NCI-H128 (cell line): Measurements from ENCODE around the gene RNU6-7.

Experiments used
- DNase-seq: peaks from one replicate; lab custom pipeline; 2025; ENCODE audit not compliant: unreplicated experiment; lab: John Stamatoyannopoulos, UW

The RNU6-7 gene

DNA sequence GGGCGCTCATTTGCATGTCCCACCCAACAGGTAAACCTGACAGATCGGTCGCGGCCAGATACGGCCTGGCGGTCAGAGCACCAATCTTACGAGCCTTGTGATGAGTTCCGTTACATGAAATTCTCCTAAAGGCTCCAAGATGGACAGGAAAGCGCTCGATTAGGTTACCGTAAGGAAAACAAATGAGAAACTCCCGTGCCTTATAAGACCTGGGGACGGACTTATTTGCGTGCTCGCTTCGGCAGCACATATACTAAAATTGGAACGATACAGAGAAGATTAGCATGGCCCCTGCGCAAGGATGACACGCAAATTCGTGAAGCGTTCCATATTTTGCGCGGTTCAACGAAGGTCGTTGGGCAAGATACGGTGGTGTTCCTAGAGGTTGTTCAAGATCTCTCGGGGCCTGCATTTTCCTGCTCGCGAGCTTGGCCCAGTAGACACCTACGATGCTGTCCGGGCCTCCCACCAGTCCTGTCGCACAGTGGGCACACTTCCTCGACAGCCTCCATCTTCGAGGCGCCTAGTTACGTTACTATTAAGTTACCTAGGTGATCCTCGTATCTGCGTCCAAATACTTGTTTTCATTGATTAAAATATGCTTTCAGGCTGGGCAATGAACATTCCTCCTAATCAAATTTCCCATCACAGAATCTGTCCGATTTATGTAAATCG is at the start of gene RNU6-7:
RNU6-7 (plus strand) TSS at position 230 of the 675 bp plus-strand sequence.
- DNase-seq, result peak; percentile 57

DNA sequence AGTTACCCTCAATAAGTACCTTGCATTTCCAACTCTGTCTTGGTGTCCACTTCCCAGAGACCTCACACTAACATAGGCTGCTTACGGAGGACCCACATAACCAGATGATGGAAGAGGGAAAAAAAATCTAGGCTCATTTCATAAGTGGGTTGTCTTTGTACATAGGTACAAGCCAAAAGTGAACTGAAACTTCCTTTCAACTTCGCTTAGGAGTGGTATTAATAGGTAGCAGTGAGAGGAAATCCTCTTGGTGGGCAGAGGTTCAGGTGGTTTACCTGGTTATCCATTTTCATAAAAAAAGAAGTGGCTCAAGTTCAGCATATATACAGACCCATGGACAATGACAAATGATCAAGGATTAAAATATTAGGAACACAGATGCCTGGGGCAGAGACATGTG is 35.8 kb upstream of the RNU6-7 start:
- no peak for DNase-seq

DNA sequence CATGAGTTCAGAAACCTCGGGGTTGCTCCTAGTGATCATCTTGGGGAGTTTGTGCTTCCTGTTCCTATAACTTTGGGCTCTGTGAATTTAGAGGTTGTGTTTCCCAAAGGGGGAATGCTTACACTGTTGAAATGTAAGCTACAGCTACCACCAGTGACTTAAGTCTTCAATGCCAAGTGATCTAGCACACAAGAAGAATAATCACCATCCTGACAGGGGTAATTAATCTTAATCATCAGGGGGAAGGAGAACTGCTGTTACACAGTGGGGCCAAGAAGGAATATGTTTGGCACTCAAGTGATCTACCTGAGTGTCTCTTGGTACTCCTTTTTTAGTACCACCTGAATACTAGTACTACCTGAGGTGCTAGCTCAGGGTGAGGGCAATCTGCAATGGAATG is 34.9 kb upstream of the RNU6-7 start:
- no peak for DNase-seq

DNA sequence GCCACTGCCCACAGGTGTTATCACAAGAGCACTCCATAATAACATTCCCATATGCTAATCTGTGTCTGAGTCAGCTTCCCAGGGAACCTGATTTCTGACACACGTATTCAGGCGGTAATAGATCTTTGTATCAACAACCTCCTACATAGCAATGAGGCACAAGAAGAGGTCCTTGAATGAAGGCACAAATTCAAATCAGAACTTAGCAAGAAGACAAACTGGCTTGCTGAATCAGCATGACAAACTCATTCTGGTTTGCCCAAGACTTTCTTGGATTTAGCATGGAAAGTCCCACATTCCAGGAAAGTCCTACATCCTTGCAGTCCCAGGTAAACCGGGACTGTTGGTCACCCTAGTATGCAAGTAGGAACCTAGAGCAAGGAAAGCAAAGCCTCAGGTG is 33.9 kb upstream of the RNU6-7 start:
- DNase-seq, result no peak

DNA sequence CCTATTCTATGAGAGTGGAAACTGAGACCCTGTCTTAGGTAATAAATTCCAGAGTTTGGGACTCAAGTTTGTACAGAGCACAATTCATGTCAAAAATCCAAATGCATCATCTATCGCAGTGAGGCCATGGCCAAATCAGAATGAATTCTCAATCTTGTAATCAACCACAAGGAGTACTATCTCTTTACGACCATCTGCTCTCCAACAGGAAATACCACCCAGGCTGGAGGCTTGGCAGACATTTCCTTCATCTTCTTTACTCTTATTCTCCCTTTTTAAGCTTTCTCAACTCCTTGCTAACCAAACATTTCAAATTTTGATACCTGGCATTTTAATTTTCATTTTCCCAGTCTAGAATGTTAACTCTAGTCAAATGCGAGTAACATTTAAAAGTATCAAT is 32.7 kb upstream of the RNU6-7 start:
- DNase-seq, result no peak

DNA sequence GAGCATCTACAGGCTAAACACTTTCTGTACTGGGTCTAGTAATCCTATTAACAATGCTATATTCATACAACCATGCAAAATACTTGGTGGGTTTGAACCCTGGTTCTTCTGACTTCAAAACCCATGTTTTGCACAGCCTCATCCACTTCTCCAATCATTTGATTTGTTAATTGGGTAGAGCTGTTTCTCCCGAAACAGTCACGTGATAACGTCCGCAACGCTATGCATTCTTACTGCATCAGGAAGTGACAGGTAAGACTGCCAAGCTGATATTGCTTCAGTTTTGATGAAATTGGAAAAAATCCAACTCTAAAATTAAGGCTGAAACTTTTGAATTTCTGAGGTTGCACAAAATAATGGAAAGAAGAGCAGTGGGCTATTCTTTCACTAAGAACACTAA is 30.4 kb upstream of the RNU6-7 start:
- no peak for DNase-seq

DNA sequence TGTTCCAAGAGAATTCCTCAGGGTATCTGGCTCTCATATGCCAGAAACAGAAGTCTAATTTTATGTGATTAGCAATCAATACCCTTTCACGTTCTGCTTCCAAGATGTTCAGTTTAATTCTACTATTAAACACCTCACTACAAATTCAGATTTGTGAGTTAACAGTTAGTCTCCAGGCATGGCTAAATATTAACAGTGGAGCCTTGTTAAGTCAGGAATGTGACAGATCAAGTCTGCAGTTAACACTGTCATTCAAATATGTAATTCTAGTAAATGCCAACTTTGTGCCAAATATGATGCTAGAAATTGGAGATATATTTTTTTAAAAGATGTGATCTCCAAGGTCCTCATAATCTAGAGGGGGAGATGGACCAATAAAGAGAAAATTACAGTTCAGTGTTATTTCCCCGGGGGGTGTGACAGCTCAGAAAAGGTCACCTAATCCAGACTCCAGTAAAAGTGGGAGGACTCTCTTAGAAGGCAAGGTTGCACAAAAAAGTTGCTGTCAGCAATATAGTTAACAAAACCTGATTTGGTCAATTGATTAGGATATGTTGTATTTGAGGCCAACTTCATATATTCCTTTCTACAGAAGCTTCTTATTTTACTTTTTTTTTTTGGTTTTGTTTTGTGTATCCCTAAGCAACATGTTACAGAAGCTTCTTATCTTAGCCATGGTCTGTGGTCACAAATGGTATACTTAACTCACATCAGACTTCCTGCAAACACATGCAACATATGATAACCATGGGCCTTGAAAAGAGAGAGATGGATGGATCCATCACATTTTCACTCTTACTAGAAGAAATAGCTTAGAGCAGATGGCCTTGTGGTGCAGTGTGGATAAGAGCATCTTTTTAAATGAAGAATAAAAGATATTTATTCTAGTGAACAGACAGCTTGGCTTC is 18.4 kb upstream of the RNU6-7 start:
- DNase-seq, result no peak

DNA sequence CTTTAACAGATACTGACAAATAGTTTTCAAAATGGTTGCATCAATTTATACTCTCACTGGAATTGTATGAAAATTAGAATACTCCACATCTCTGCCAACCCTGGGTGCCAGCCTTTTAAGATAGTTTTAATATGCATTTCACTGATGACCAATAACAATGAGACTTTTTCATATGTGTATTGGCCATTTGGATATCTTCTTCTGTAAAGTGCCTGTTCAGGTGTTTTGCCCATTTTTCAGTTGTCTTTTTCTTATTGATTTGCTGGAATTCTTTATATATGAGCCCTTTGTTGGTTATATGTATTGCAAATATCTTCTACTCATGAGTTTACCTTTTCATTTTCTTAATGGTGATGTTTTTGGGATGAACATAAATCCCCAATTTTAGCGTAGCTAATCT is 16.7 kb upstream of the RNU6-7 start:
- DNase-seq, result no peak

DNA sequence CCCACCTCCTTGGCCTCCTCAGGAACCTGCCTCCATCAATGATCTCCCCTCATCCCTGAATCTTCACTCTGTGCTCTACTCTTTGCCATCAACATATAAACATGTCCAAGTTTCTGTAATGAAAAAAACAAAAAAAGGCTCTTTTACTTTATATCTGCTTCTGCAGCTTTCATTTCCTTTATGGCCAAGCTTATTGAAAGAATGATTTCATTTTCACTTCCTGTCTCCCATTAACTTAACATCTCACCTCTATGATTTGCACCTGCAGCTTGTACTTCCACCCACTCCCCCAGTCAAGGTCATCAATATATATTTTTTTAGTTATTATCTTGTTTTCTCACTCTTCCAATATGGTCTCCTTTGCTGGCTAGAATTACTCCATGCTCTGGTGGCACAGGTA is 15.6 kb upstream of the RNU6-7 start:
- DNase-seq, result no peak

DNA sequence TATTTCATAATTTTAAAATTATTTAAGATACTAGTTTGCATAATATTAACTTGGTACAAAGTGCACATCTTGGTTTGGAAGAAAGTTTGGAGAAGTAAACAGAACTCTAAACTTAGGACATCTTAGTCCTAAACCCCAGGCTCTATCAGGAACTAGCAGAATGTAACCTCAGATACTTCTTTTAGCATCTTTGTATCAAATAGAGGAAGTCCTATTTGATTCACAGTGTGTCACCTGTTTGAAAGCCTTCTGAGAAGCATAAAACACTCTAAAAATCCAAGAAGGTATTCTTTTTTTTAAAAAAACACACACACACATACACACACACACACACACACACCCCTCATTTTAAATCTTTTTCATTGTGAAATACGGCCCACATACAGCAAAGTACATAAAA is 12.0 kb upstream of the RNU6-7 start:
- DNase-seq, result no peak

DNA sequence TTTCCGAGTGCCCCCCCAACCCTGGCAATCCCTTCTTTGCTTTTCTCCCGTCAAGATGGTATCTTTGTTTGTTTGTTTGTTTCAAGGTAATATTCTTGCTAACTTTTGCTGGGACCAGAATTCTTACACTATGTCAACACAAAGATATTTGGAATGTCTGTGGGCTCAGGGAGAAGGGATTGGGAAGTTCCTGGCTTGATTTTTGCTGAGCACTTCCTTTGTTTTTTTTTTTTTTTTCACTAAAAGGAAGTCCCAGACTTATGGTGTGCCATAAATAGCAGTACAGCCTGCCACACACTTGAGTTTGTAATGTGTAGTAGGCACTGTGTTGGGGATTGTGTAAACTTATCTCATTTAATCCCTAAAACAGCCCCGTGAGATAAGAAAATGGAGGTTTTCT is 11.2 kb upstream of the RNU6-7 start:
- no peak for DNase-seq

DNA sequence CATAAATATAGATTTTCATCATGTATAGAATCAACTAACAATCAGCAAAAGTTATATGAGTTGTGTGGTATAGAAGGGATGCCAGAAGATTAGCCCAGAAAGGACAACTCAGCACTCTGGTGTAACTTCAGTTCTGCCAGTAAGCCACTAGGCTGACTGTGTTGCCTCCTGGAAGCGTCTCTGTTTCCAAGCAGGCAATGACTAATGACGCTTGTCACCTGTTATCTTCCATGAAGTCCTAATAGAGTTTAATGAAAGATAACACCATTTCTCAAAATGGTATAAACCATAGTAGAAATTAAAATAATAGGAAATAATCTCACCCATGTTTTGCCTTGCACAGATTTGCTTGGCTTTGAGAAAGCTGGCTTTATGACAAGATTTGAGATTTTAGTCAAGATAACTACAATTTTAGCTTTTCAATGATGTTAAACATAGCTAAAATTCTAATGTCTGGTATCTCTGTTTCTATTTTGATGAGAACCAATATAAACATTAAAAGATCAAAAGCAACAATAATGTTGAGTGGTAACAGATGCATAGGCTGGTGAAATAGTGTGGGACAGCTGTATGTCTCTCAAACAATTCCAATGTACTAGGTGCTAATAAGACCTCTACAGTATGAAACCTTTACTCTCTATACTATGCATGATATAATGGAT is 9.0 kb upstream of the RNU6-7 start:
- DNase-seq, result no peak

DNA sequence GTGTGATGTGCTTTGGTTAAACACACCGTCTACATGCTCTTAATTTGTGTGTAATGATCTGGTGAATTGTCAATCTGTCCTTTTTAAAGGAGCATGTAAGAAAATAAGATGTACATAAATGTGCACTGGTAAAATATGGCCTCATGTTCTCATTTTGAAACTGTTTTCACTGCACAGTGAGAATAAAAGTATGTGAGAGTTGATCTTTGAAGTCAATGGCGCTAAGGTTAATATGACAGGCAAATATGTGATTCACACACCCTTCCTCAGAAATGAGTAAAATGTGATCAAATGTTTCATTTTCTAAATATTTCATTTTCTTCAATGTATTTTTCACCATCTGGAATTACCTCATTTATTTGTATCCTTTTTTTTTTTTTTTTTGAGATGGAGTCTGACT is 8.3 kb upstream of the RNU6-7 start:
- DNase-seq, result no peak

DNA sequence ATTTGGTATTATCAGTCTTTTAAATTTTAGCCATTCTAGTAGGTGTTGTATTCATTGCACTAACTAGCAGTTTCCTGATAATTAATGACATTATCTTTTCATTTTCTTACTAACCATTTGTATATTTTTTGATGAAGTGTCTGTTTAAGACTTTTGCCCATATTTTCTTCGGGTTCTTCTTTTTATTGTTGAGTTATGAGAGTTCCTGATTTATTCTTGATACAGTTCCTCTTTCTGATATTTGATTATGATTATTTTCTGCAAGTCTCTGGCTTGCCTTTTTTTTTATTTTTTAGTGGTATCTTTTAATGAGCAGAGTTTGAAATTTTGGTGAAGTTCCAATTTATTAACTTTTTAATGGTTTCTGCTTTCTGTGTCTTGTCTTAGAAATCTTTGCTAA is 6.2 kb upstream of the RNU6-7 start:
- DNase-seq, result no peak

DNA sequence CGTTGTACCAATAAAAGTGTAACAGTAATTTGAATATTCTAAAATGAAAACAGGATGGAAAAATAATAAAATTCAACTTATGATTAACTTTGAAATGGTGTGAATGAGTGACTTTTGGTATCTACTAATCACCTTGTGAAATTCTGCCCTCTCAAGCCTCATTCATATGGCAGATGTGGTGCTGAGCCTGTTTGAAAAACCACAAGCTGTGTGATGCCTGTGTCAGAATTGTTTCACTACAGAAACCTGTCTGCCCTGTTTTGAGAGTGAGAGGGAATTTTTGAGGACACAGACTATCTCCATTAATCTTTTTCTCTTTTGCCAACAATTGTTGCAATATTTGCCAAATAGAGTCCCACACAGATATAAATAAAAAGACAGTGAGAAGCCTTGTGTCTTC is 3.9 kb upstream of the RNU6-7 start:
- DNase-seq, result no peak

DNA sequence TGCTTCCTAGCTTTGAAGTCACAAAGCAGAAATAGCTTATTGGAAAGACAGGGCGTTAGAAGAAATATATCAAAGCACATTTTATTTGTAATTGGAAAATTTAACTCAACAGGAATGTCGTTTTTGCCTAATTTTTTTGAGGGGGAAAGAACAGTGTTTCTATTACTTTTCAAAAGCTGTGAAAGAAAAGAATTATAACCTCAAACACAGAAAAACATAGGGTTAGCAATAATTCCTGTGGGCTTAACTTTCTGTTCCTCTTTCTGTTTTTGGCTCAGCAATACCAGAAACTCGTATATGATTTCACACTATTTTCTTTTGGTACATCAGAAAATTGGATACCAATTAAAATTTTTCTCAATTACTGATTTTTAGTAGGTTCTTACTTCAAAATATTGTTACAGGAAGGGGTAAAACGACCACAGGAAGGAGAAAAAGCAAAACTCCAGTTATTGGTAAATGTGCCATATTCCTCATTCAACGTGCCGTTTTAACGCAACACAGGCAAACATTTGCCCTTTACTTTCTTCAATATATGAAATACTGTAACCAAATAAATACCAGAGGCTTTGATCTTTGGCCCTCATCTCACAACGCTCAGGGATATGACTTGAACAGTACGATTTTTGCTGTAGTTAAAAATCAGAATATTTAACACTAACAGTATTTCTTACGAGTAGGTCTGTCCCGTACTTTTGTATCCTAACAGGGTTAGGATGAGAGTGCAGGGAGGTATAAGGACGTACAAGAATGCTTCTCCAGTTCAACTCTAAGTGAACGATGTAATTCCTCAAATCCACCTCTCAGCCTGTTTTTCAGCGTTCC is 1.3 kb upstream of the RNU6-7 start:
- DNase-seq, result no peak

DNA sequence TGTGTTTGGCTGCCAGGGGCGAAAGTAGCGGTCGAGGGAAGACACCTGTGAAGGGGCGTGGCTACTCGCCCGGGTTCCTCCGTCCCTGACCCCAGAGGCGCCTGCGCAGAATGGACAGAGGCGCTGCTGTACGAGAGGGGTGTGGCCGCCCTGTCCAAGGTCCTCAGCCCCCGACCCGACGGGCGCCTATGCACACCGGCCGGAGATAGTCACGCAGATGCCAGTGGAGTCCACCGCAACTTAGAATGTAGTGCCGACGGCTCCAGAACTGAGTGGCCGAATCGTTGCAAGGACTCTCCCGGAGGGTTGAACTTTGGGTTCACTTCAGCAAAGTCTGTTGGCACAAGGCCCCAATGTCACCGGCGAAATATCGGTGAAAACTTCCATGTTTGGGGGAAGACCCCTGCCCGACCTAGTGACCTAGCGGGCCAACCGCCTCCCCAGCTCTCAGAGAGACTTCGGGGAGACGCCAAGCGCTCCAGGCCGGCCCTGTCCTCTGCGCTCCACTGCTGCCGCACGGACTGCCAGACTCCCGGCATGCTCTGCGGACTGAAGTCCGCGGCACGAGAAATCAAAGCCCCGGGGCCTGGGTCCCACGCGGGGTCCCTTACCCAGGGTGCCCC is 541 bp upstream of the RNU6-7 start:
- peak; percentile 71 for DNase-seq

DNA sequence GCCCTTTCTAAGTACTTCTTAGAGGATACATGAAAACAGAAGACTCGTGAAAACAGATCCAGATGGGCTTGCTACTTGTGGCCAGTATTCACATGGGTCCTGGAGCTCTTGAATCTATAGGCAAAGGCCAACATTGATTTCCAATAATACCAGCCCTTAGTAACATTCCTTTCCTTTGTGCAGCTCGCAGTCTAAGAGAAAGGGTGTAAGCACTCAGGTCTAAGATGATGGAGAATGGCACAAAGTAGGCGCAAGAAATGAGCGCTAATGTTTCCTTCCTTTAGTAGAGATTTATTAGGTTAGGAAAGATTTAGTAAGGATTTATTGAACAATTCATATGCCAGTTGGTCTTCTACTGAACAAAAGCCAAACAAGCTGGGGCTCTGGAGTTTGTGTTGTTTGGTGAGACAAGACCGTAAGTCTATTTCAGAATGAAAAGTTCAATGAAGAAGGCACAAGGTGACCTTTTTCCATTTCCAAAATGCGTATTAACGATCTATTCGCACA is 699 bp downstream of the RNU6-7 start:
- DNase-seq, result no peak

DNA sequence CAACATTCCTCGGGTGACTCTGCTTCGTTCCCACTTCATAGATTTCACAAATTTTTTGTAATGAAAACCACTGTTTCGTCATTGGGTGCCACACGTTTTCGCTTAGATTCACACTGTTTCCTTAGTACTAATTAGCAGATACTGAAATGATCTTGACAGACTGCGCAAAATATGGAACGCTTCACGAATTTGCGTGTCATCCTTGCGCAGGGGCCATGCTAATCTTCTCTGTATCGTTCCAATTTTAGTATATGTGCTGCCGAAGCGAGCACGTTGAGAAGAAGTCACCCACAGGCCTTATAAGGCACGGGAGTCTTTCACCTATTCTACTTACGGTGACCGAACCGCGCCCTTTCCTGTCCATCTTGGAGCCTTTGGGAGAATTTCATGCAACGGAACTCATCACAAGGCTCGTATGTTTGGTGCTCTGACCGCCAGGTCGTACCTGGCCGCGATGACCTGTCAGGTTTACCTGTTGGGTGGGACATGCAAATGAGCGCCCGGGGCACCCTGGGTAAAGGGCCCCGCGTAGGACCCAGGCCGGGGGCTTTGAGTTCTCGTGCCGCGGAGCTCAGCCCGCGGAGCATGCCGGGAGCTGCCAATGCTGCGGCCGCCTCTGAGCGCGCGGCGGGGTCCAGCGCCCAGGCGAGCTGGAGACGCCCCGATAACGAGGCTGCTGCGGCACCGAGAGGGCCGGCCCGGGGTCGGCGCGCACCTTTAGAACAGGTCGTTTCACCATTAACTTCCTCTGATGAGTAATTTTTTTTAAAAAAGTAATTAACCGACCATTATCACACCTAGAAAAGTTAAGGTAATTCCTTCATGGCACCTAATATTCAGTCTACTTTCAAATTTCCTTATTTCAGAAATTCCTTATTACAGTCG is 1.4 kb downstream of the RNU6-7 start, which contains the start of gene RNU6-8:
RNU6-8 (minus strand) TSS at position 272 of the 885 bp plus-strand sequence.
- DNase-seq, result peak; percentile 85
